ENCODE measurements around the gene CPA3.

CPA3 gene, protein sequence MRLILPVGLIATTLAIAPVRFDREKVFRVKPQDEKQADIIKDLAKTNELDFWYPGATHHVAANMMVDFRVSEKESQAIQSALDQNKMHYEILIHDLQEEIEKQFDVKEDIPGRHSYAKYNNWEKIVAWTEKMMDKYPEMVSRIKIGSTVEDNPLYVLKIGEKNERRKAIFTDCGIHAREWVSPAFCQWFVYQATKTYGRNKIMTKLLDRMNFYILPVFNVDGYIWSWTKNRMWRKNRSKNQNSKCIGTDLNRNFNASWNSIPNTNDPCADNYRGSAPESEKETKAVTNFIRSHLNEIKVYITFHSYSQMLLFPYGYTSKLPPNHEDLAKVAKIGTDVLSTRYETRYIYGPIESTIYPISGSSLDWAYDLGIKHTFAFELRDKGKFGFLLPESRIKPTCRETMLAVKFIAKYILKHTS

DNA sequence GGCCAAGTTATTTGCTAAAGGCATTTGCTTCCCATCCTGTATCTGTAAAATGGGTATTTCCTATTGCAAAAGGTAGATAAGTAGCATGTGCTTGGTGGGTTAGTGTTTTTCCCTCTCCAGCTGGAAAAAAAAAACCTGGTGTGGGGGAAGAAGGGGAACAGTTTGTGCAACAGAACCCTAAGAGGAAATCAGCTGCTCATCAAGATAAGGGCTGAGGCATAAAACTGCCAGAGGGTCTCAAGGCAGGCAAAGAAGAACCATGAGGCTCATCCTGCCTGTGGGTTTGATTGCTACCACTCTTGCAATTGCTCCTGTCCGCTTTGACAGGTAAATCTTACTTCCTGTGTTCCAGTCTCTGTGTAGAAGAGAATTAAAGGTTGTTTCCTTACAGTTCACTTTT, at the start of gene CPA3:
TSS of gene CPA3 (plus strand) at position 248 of the 400 bp plus-strand sequence. CDS start at position 260, 12 bp downstream.
- DNase-seq (ENCODE audit: low read depth in 2 of 2) = no peak

DNA sequence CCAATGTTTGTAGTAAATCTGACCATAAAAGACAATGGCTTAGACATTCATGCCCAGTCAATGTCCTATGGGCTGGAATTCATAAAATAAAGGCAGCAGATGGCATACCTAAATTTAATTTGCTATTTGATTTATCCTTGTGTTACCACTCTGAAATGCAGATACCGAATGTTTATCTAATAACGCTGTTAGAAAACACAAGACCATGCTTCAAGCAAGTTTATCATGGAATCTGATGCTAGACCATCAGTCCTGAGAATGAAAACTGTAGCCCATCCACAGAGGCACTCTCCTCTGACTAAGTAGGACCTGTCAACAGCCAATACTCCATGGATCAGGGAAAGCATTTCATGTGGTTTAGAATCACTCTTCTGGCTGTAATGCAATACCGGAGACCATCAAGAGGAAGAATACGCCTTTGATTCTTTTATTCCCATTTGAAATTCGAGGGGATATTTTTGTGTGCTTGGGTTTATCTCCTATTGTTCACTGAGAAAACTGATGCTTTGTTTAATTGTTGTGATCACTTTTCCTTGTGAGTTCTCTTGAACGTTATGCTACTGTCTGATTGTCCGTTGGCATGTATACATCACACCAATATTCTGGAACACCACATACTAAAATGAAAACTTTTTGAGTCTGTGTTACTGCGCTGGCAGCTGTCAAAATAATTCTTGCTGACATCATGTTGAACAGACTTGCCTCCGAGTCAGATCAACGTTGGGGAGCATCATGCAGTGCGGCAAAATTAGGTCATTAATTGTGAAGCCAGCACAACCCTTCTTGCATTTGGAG, 49.6 kb upstream of the CPA3 start:
- no peak for DNase-seq (ENCODE audit: low read depth in 2 of 2)

DNA sequence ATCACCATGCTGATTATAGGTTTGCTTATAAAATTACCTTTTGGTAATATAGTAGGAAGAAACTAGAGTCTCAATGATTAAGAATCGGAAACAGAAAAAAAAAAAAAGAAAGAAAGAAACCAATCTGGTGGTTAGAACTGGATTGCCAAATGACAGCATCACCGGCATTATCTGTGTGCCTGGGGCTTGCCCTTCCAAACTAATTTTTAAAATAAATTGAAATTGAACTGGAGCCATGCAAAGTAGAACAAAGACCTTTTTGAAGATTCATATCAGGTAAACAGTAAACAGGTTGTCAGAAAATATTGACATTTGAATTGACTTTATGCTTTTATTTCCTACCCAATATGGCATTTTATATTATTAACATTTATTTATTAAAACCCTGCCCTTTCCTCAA, 48.7 kb upstream of the CPA3 start:
- DNase-seq (ENCODE audit: low read depth in 2 of 2) = no peak

DNA sequence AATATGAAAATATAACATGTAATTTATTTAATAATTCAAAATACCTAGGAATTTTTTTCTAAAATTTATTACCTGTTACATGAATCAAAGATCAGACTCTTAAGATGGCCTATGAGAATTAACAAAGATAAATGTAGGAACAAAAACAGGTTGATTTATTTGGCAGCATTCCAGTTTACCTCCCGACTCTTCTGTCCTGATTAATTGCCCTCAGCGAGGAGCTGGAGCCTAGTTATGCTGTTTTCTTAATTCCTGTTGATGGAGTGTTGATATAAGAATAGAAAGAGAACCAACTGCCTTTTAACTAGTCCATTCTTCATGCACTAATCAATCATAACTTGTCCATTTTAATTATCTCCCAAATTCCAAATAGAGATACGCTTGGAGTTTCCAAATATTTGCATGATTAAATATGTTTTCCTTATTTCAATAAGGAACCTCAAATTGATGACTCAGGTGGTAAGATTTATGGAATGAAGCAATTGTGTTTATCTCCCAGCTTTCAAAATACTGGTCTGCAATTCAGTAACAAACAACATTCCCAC, 48.0 kb upstream of the CPA3 start:
- DNase-seq (ENCODE audit: low read depth in 2 of 2) = no peak

DNA sequence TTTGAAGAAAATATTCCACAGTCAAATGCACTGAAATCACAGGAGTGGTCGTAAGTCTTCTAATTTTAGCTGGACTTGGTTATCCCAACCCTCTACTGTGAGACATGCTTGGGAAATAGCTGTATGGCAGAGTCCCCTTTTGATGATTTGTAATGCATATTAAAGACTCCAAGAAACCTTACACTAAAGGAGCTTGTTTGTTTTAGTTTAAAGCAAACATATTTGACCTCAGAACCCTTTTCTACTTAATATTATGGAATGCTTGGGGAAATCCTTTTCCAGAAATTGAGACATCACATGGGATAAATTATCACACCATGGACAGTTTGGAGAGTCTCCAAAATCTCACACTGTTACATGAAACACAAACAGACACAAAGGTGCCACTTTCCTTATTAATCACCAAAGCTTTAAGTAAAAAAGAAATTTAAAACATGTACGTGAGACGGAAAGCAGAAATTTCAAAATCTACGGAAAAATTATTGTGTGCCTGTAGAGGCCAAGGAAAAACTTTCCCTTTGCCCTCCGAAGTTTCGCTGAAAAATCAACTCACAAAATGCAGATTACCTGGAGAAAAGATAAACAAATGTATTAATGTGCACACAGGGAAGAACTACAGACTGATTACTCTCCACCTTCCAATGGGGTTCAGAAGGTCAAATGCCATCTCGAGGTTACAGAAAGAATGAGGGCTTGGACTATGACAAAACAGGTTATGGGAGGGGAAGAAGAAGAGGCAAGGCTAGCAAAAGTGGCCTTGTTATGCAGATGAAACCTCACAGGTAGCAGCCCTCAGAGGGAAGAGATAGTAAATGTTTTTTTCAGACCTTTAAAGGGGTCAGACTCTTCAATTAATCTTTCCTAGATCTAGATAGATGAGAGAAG, 44.5 kb upstream of the CPA3 start:
- no peak for DNase-seq (ENCODE audit: low read depth in 2 of 2)

DNA sequence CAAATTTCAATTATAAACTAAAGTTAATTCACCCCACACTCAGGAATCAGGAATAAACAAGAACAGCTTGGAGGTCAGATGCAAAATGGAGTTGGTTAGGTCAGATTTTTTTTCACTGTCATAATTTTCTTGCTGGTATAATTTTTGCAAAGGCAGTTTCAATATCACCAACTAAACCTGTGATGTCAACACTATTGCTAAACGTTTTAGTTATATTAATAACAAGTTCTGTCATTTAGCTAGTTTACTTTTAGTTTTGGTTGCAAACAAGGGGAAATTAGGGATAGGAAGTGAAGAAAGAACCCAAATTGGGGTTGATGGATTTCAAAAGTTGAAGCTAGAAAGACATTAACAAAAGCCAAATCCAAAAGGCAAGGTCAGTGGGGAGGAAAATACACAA, 42.1 kb upstream of the CPA3 start:
- no peak for DNase-seq (ENCODE audit: low read depth in 2 of 2)

DNA sequence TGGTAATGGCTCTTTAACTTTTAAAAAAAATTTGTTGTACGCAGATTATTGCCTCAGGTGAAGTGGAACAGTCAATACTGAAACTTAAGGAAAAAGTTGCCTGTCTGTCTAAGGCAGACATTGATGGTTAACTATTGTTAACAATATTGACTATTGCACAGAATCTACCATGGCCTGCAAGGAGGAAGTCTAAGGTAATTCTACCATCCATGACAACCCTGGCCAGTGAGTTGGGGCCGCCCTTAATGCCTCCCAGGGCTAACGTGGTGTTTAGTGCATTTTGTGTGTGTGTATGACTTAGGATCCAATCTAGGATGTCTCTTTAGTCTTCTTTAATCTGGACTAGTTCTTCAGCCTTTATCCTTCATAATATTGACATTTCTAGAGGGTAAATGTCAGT, 39.6 kb upstream of the CPA3 start:
- DNase-seq (ENCODE audit: low read depth in 2 of 2) = no peak

DNA sequence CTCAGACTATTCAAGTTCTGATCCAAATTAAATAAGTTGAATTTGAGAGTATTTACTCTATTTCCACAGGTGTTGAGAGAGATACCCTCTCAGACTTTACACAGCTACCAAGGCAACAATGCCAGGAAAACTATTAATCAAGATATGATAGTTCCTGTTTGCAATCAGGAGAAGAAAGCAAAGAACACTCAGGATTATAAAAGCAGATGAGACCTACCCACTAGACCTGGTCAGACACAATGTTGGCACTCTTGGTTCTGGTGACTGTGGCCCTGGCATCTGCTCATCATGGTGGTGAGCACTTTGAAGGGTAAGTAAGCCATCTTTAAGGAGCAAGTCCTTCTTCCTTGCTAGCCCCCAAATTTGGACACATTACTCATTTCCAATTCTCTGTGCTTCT, 37.5 kb upstream of the CPA3 start, which contains the start of gene CPB1:
TSS of gene CPB1 (plus strand) at position 227 of the 400 bp plus-strand sequence. CDS start at position 240, 13 bp downstream.
- no peak for DNase-seq (ENCODE audit: low read depth in 2 of 2)

DNA sequence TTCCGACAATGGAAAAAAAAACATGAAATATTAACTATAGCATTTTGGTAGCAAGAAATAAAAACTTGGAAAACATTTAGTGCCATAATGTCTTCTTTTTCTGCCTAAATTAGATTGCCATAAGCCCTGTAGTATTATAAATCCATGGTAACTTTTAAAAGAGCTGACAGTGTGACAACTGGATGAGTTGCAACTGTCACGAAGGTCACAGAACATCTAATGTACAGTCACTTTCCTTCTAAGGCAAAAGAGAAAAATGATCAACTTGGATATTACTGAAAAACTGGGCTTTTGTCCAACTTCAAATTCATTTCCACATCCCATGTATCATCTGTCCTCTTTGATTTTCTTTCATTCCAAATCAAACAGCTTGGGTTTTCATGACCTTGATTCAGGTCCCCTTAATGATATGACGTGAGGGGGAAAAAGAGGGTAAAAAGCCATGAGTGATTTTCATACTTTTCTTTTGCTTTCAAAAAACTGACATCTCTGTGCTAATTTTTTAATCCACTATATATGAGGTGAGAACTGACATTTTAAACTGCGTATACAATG, 36.9 kb upstream of the CPA3 start:
- no peak for DNase-seq (ENCODE audit: low read depth in 2 of 2)

DNA sequence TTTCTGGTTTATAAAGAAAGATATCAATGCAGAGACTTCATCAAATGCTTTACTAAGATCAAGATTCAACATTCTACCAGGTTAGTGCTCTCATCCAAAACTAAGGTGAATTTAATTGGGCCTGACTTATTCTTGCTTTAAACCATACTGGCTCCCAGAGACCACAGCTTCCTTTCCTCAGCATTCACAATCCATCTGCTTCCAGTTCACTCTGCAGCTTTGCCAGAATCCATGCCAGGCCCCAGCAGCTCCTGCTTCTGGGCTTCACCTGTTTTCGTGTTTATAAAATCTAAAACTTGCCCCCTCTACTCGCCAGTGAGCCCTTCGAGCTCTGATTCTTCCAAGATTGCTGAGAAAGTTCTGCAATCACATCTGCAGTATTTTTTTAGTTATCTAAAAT, 35.2 kb upstream of the CPA3 start:
- DNase-seq (ENCODE audit: low read depth in 2 of 2) = no peak

DNA sequence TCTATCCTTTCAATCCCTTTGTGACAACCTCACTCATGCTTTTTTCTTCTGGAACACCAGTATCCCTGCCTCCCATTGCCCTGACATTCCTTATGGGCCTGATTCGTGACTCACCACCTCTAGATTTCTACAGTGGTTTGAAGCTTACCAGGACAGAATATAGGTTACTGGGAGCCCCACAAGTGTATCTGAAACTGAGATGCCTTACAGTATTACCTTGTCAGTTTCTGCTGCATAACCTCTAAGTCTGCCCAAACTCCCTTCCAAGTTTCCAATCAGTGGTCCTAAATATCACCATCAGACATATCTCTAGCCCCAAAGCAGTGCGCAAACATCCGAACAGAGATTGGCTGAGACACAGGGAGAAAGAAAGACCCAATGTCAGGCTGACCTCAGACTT, 31.9 kb upstream of the CPA3 start:
- no peak for DNase-seq (ENCODE audit: low read depth in 2 of 2)

DNA sequence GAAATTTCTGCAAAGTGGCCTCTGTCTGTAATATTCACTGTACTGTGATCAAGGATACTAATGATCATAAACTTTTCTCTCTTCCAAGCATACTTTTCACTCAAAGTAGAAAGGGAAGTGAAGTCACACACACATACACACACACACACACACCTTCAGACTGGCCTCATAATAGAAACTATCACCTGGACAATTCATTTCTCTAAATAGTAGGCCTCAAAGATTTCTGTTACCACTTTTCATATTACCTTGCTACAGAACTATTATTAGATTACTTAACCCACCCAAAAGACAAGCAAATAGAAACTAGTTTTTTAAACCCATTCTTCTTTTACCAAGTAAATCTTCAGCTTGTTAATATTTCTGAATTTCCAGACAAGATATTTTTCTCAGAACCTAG, 25.3 kb upstream of the CPA3 start:
- DNase-seq (ENCODE audit: low read depth in 2 of 2) = no peak

DNA sequence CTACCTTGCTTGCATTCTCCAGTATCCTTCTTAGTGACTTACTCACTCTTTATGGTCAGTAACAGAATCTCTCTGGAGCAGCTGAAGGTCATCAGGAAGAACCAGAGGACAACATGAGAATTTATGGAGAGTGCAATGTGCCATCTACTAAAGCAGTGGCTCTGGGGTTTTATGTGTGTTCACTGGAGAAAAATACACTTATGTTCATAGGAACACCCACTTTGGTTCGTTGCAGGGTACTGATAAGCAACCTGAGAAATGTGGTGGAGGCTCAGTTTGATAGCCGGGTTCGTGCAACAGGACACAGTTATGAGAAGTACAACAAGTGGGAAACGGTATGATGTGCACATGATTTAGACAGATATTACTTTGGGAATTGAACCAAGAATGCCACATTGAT, 24.6 kb upstream of the CPA3 start:
- DNase-seq (ENCODE audit: low read depth in 2 of 2) = no peak

DNA sequence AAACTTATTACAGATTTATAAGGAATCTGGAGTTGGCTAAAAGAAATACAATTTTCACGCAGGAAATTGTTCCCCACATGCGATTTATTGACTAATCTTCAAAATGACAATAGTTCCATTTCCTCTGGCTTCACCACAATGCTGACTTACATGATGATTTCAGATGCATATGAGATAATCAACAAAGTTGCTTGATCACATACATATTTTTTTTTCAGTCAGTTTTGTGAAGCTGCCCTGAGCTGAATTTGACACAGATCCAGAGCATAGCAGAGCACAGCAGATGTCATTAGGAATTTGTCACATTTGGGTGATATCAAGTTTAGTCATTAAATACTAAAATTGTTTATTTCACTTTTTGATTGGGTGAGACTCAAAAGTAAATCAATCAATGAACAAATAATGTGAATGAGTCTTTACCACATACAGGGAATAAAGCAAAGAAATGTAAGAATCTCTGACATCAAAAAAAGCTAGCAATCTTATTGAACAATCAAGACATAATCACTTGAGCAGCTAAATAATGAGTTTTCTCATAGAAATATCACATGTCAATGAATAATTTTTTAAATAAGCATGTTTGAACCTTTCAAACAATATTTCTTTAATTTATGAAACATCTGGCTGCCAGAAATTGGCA, 19.2 kb upstream of the CPA3 start:
- DNase-seq (ENCODE audit: low read depth in 2 of 2) = no peak

DNA sequence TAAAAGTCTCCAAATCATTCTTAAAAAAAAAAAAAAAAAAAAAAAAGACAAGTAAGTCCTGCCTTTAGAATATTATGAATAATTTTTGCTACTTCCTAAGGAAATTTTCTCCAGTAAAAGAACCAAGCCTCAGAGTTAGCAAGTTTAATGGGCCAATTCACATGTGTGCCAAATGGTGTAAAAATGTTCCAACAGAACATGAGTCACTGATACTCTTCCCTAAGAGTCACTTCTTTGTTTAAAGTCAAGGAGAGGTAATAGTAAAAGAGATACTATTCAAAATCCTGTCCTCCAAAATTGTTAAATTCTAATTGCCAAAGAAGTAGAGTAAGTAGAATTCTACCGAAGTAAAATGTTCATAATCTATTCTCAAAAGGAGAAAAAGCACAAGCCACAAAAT, 17.7 kb upstream of the CPA3 start:
- no peak for DNase-seq (ENCODE audit: low read depth in 2 of 2)

DNA sequence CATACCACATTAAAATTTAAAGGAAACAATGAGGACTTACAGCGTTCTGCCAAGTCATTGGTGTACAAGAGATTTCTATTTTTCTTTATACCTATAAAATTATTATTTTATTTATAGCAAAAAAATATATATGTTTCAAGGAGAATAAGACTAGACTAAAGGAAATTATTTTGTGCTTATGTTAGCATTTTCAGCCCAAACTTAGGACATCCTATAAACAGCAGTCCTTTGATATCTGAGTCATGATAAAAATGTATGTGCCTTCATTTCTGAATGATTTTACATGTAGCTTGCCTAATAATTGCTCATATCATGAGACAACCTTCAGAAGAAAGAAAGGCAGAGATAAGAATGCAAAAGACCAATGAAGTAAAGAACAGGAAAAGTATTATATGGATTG, 16.7 kb upstream of the CPA3 start:
- DNase-seq (ENCODE audit: low read depth in 2 of 2) = no peak

DNA sequence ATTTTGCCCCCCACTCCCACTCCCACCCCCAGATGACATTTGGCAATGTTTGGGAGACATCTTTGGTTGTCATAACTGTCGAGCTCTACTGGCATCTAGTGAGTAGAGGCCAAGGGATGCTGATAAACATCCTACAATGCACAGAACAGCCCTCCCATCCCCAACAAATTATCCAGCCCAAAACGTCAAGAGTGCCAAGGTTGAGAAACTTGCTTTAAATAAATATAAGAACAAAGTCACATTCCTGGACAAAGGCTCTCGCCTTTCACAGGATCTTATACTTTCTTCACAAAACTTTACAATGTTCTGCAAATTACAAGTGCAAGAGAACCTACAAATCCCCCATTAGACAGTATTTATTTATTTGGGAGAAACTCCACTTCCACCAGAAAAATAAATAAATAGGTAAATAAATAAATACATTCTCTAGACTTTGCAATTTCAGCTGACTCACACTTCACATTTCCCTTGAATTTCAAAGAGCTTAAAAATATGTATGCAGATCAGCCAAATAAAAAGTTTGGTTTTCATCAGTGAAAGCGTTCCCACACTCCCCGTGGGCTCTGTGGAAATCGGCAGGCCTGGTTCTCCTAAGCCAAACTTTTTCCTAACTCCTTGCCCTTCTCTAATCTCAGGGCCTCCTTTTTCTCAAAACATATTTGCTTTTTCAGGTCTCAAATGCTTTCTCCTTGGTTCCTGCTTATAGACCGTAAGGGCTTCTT, 12.7 kb upstream of the CPA3 start:
- no peak for DNase-seq (ENCODE audit: low read depth in 2 of 2)

DNA sequence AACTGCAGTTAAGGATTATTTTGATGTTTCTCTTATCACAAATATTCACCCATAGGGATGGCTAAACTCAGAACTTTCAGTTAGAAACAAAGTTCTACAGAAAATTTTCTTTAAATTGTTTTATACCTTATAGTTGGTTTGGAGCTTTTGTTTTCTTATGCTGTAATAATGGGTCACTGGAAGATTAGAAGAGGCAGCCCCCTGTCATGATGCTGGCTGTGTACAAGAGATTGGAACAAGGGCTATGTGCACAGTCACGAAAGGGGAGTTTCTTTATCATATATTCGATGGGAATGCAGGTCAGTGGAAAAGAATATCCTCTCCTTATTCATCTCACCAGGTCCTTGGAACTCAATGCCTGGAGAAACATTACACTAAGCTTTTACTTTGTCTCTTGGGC, 12.0 kb upstream of the CPA3 start:
- DNase-seq (ENCODE audit: low read depth in 2 of 2) = no peak

DNA sequence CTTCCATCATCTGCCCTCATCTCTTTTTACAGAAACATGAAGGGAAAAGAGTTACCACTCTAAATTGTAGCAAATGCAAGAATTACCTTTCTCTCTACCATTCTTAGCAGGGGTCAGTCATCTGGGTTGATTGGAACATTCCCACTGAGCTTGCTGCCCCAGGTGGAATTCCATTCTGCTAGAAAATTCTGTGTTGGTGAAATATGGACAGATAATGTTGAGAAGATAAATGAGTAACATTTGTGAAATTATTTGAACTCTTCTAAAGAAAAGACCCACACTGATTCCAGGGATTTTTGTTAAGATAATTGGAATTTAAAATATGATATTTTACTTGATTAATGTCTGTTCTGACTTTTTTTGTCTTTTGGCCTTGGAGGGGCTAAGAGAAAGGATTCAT, 11.0 kb upstream of the CPA3 start:
- DNase-seq (ENCODE audit: low read depth in 2 of 2) = no peak

DNA sequence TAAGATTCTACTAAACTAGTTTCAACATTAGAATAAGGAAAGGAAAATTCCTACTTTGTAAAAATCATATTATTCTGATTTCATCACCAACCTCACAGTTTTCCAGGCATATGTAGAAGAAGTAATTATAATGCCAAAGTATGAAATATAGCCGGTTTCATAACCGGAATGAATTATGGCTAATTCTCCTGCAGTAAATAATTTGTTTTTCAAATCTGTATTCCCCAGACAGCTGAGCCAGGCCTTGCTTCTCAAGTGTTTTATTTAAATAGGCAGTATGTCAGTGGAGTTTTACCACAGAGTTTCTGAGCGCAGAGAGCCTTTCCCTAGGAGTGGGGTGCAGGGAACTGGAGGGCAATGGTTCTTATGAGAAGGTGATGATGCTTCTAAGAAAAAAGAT, 8.7 kb upstream of the CPA3 start:
- DNase-seq (ENCODE audit: low read depth in 2 of 2) = no peak

All from fibroblast of skin of left biceps (primary cell).